ENCODE data around the gene RHBDL3.

GRCh38 chr17:32323046-32323445, 57.4 kb downstream of the RHBDL3 start:
- TF ChIP-seq CTCF (conservative IDR thresholded peaks at IDR 0.05; ENCODE audit: low read depth, low read length) = no peak
- no peak for TF ChIP-seq EZH2 (IDR thresholded peaks at IDR 0.05; ENCODE audit: borderline replicate concordance, low read depth, low read length, poor library complexity, severe bottlenecking)

All from A673 (cell line).